Fibroblast of skin of back (primary cell): ENCODE measurements around the gene ARHGAP10.
A peak's percentile ranks its signal among the peaks of the same experiment; 100 is the strongest.
"Not testable (repeated sequence)": the region's sequence is repeated elsewhere in the genome, so short reads cannot be mapped to it uniquely, and the experiment has no call there.

Experiments
- DNase-seq: peaks from one replicate; pipeline ENCODE4 v3.0.0-alpha.2; 2013

Gene ARHGAP10

DNA sequence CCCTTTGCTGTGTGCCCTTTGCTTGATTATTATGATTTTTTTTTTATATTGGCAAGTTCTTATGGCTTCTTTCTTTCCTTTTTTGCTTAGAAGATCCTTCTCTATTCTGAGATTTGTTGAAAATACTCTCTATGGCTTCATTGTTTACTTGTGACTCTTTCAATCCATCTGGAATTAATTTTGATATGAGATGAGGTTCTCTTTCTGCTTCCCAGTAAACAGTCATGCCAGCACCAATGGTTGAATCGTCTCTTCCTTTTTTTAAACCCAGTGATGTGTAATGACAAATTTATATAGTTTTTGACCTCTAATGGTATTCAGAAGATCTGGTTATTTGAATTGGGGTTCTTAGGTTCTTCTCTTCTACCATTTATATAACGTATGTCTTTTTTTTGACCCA is 121.8 kb downstream of the ARHGAP10 start:
- DNase-seq, result peak; percentile 57

GRCh38 chr4:147854154-147854553 is 122.3 kb downstream of the ARHGAP10 start:
- no peak for DNase-seq

GRCh38 chr4:147855571-147856009 is 123.7 kb downstream of the ARHGAP10 start:
- DNase-seq, result no peak

GRCh38 chr4:147860960-147861359 is 129.1 kb downstream of the ARHGAP10 start:
- no peak for DNase-seq

- DNase-seq, result no peak
Observed at GRCh38 chr4:147862043-147862692, 130.3 kb downstream of the ARHGAP10 start.

GRCh38 chr4:147863111-147863747 is 131.3 kb downstream of the ARHGAP10 start:
- peak; percentile 35 for DNase-seq

DNA sequence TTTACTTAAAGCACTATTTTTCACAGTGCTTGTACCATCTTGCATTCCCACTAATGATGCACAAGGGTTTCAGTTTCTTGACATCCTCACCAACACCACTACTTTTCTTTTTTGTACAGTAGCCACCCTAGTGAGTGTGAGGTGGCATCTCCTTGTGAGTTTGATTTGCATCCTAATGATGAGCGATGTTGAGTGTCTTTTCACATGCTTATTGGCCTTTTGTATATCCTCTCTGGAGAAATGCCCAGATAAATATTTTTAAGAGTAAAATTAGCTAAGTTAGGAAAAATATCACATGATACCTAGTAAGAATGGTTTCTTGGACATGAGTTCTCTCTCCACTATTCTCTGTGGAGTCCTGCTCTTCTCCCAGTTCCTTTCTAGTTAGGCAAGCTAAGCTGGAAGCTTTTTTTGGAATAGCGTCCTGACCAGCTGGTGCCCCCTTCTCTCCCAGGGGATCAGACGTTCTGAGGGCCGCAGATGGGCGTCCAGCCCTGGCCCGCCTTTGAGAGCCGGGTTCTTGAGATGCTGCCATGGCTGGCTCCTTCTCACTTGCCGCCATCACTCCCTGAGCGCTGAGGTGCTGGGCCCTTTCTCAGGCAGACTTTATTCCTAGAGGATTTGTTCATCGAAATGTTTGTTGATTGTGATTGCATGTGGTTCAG is 132.1 kb downstream of the ARHGAP10 start:
- peak; percentile 20 for DNase-seq

DNA sequence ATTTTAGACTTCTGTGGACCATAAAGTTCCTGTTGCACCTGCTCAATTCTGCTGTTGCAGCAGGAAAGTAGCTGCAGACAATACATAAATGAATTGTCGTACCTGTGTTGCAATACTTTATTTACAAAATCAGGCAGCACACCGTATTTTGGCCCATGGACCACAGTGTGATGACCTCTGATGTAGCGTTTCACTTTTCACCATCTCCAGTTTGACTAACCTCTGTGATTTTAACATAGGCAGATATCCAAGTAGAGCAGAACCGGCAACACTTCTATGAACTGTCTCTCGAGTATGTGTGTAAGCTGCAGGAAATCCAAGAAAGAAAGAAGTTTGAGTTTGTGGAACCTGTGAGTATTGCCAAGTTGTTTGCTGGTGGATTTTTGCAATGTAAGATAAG is 132.7 kb downstream of the ARHGAP10 start:
- DNase-seq, result no peak

- DNase-seq, result no peak
Observed at GRCh38 chr4:147865926-147866325, 134.0 kb downstream of the ARHGAP10 start.

GRCh38 chr4:147866532-147867271 is 134.8 kb downstream of the ARHGAP10 start:
- peak; percentile 84 for DNase-seq

- no peak for DNase-seq
Observed at GRCh38 chr4:147874109-147874508, 142.2 kb downstream of the ARHGAP10 start.

- DNase-seq, result no peak
Observed at GRCh38 chr4:147877308-147877771, 145.5 kb downstream of the ARHGAP10 start.

DNA sequence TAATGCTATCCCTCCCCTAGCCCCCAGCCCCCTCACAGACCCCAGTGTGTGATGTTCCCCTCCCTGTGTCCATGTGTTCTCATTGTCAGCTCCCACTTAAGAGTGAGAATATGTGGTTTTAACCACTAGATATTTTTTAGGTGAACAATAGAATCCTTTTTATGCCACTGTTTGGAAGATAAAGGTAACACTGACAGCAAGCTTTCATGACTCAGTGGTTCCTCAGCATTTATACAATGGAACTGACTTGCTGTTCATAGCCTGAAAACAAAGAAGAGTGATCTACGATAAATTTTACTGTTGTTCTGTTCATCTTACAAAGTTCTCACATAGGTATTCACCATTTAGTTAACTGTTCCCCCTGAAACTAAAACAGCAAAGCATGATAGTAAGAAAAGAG is 147.8 kb downstream of the ARHGAP10 start:
- DNase-seq, result no peak

- DNase-seq, result no peak
Observed at GRCh38 chr4:147880511-147880910, 148.6 kb downstream of the ARHGAP10 start.

DNA sequence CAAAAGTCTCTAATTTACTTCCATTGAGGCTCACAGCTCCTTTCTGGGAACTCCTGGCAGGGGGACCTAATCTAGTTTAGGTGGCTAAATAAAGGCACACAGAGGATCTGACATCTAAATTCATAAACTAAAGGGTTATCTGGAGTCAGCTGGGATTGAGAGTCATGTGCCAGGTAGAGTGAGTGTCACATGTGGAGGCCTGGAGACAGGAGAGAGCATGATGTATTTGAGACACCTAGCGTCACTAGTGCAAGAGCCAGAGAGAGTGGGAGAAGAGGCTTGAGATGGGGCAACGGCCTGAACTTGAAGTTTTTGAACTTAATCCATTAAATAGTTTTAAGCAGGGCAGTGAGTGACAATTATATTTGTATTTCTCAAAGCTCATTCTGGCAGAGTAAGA is 152.6 kb downstream of the ARHGAP10 start:
- DNase-seq, result no peak

DNA sequence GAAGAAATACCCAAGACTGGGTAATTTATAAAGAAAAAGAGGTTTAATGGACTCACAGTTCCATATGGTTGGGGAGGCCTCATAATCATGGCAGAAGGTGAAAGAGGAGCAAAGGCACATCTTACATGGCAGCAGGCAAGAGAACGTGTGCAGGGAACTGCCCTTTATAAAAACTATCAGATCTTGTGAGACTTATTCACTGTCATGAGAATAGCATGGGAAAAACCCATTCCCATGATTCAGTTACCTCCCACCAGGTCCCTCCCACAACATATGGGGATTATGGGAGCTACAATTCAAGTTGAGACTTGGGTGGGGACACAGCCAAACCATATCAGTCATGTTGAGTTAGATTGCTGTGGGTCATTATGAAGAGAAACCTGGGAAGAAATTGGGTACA is 153.3 kb downstream of the ARHGAP10 start:
- not testable (repeated sequence) for DNase-seq

GRCh38 chr4:147891476-147892115 is 159.7 kb downstream of the ARHGAP10 start:
- DNase-seq, result no peak

DNA sequence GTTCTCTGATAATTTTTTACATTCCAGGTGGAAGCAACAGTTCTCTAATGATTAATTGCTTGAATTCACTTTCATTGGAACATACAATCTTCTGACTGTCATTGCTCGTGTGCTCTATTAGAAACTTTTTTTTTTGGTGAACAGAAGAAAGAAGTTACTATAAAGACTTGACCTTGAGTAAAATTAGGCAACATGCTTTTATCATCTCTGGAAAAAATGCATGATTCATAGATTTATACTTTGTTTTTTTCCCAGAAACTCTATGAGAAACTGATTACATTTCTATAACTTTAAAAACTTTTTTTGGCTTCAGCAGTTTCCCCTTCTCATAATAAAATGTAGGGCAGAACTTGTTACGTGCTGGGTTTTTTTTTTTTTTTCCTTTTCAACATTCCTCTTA is 167.6 kb downstream of the ARHGAP10 start:
- peak; percentile 11 for DNase-seq

DNA sequence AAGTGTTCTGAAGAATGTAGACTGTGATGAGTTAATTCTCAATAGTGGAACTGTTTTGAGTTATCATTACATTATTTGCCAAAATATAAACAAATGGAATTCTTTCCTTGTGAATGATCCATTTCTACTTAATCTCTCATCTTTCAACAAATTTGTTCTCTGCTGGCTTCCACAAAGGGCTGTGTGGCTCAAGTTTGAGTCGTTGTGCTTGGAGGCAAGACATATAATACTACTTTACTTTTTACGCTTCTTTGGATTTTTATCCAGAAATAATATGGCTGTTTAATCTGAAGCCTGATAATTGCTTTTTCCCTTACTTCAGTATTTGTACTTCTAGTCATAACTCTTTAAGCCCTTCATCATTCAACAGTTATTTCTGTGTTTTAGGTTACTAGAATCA is 169.5 kb downstream of the ARHGAP10 start:
- DNase-seq, result peak; percentile 26

DNA sequence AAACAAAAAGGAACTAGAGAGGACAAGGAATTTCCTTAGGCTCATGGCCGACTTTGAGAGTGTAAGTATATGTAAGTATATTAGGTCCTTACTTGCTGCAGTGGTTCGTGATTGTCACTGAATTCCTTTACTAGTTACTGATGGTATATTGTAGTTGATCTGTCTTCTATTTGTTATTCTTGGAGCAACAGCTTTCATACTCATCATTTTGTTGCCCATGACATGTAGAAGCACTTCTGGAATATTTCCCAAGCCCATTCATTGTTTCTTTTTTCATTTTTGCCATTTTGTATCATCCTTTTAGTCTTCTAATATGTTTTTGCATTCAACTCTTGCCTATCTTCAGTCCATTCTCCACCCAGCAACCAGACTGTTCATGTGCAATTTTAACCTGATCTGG is 170.0 kb downstream of the ARHGAP10 start:
- peak; percentile 81 for DNase-seq

GRCh38 chr4:147909225-147909624 is 177.3 kb downstream of the ARHGAP10 start:
- no peak for DNase-seq

GRCh38 chr4:147910315-147910714 is 178.4 kb downstream of the ARHGAP10 start:
- DNase-seq, result no peak

GRCh38 chr4:147912106-147912505 is 180.2 kb downstream of the ARHGAP10 start:
- DNase-seq, result not testable (repeated sequence)
